GM18861 (cell line): ENCODE measurements around the gene ZNF544.

Source experiments
- ATAC-seq: cut with Tn5 transposase; IDR thresholded peaks from one replicate; pipeline ENCODE4 v1.9.1; 2021; ENCODE audit not compliant: unreplicated experiment

Gene ZNF544

DNA sequence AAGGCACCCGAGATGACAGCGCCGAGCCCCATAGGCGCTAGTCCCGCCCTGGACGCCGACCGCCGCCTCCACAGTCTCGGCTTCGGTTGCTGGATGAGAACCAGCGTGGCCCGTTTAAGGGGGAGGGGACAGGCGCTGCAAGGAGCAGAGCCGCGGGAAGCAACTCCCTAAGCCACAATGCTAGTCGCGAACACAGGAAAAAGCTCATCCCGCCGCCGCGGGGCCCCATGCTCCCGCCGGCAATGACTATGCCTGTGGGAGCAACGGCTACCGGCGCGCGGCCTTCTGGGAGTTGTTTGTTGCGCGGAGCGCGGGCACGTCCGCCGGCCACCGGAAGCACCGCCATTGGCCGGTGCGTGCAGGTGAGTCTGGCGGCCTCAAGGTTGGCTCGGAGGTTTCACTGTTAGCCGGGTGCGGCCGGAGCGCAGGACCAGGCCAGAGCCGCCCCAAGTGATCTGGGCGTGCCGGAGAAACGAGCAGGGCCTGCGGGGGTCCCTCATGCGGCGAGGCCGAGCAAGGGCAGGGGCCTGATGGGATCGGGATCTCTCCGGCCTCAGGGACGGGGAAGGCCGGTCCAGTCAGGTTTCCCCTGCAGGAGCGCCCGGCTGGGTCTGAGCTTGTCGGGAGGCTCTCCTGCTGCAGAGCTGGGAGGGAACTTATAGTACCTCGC lies at the start of gene ZNF544:
Gene ZNF544, plus strand, starts transcription at position 330 of the 670 bp plus-strand sequence. CDS start 15,110 bp downstream, outside the sequence.
- ATAC-seq = peak; percentile 79

DNA sequence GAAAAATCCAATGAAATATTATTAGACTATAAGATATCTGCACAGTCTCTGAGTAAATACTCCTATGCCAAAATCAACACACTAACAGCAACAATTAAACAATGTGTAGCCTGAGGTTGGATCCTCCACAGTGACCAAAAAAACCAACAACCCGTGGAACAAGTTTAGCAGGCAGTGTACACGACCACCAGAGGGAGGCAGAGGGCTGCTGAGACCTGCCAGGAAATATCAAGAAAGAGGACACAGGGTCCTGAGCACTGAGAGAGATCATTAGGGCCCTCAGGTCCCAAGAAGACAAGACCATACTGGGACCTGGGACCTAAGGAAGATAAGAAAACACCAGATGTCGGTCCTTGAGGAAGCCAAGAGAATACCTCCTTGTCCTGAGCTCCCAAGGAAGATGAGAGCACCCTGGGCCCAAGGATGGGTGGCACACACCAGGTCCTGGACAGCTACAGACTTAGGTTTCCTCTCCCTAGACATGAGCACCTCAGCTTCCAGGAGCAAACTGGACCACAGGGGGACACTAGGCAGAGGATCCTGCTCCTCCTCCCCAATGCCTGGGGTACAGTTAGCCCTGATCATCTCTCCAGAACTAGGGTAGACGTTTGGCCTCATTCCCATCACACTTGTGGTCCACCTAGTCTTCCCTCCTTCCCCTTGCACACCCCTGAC lies 46.7 kb upstream of the ZNF544 start:
- no peak for ATAC-seq

DNA sequence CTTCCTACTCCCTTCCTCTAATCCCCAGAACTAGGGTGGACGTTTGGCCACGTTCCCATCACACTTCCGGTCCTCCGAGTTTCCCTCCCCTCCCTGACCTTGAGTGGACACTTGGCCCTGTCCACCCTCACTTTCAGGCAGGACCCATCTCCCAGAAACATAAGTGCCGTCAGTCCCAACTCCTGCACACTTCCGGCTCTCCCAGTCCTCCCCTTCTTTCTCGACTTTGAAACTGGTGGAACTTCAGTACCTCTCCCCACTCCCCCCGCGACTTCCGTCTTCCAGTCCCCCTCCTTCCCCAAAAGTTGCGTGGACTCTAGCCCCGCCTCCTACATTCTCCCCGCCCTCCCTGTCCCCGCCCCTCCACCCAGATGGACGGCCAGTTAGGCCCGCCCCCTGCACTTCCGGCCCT lies 46.1 kb upstream of the ZNF544 start:
- no peak for ATAC-seq

DNA sequence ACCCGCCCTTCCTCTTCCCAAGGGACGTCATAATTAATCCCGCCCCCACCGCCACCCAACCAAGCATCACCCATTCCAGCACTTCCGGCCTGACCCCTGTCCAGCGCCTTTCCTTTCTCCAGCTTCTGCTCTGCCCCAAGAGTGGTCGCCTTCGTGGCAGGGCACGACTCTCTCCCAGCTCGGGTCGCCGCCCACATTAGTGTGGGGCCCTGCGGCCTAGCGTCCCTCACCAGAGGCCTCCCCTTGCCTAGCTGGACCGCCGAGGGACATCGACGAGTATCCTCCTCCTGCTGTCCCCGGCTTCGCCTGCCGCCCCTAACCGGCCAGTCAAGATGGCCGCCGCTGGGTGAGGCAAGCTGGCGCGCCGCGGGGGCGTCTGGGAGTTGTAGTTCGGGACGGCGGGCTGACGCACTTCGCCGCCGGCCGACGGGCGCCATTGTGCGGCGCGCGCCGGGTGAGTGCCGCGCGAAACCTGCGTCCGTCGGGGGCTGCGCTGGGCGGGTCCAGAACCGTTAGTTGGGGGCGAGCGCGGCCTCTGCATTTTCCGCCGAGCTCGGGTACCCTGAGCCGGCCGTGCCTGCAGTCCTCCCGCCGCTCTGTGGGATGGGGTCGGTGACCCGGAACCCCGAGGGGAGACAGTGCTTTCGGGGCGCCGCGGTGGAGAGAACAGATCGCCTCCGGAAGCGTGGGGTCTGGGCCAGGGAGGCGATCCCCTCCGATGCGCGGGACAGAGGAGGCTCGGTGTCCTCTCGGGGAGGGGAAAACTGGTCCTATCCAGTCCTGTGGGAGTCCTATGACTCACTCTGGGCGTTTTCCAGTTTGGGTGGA lies 45.5 kb upstream of the ZNF544 start, which contains the start of gene ZNF274:
Gene ZNF274, plus strand, starts transcription at position 73 of the 828 bp plus-strand sequence. CDS start 905 bp downstream, outside the sequence.
- ATAC-seq = peak; percentile 75

GRCh38 chr19:58183817-58184215 lies 44.9 kb upstream of the ZNF544 start:
- no peak for ATAC-seq

DNA sequence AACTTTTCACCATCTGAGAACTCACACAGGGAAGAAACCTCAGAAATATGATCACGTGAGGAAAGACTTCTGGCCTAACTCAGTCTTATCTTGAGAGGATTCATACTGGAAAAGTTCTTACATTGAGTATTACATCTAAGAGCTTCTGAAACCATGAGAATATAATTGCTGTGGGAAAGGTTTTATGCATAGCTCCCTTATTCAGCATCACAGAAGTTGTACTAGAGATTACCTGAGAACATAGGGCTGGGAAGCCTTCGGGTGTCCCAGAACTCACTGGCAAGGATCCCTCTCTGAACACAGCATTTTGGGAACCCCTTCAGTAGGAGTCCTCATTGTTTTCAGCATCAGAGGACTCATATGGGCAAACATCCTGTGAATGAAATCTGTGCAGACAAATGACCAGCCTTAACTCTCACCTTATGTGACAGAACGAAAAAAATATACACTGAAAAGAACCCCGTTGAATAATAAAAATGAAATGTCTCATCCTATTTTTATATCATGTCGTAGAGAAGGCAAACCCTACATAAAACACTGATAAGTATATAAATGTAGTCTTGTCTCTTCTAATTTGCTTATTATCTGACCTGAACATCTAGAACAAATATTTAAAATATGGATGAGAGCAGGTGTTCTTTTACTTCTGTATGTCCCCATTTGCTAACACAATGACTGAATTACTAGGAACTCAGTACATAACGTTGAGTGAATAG lies 31.7 kb upstream of the ZNF544 start:
- no peak for ATAC-seq

DNA sequence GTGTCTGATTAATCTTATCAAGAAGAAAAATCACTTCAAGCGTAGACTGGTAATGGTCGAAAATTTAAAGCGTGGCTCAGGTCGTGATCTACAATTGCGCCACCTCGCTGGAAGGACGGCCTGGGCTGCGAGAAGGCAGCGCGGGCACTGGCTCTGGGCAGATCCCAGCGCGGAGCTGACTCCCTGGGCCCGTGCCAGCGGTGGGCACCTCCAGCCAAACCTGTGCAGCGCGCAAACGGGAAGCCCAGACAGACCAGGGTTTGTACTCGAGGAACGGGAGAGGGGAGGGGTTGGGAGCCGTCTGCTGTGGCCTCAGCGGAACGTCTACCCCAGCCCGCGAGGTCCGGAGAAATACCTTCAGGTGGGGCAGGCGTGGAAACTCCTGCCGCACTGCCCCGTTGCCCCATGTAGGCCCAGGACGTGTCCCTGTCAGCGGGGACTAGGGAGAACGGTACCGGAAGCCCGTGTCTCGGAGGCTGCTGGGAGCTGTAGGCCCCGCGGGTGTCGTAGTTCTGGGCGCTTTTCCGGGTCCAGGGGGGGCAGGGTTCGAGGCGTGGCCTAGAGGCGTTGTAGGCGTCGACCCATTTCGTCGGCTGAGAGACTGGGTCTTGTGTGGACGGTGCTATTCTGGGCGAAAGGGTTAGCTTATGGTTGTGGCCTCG lies 24.8 kb upstream of the ZNF544 start:
- ATAC-seq = no peak

GRCh38 chr19:58204566-58204965 lies 24.1 kb upstream of the ZNF544 start:
- no peak for ATAC-seq

DNA sequence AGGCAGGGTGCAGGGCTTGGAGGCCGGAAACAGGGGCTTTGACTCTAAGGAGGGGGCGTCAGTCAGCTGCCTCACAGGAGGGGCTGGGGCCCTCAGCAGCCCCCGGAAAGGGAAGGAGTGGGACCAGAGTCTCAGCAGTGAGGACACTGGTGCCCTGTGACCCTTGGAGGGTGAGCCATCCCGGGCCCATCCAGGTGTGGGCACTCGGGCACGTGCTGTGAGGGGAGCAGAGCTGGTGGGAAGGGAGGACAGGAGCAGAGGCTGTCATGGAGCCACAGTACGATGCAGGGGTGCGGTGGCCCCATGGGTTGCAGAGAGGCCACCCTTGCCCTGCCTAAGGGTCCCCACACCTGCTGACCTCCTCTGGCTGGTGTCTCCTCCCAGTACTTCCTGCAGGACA lies 19.1 kb upstream of the ZNF544 start:
- no peak for ATAC-seq

- no peak for ATAC-seq
These were observed 16.2 kb upstream of the ZNF544 start for GRCh38 chr19:58212336-58213074.

- ATAC-seq = no peak
These were observed 15.7 kb upstream of the ZNF544 start for GRCh38 chr19:58213075-58213369.

DNA sequence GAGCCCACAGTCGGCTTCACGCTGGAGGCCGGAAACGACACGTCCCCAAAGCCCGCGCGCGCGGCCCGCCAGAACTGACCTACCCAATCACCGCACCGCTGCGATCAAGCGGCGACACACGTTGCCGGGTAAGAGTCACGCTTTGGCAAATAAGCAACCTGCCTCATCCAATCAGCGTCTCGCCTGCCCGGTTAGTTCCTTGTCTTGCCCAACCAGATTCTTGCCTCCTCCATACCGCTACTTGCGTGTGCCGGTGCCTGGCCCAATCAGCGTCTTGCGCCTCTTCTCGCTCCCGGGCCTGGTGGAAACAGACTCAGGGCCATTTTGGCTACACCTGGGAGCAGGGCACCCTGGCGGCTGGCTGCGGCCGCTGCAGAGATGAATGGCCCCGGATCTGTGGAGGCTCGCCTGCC lies 11.6 kb upstream of the ZNF544 start:
- no peak for ATAC-seq

GRCh38 chr19:58217607-58218391 lies 10.9 kb upstream of the ZNF544 start:
- ATAC-seq = no peak

DNA sequence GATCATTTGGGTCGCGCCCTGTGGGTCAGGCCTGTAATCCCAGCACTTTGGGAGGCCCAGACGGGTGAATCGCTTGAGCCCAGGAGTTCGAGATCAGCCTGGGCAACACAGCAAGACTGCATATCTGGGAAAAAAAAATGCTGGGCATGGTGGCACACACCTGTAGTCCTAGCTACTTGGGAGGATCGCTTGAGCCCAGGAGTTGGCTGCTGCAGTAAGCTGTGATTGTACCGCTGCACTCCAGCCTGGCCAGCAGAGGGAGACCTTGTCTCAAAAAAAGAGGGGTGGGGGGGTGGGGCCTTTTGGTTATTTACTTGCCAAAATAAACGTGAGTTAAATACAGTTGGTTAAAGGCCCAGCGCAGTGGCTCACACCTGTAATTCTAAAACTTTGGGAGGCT lies 9.8 kb upstream of the ZNF544 start:
- ATAC-seq = no peak

GRCh38 chr19:58227964-58228584 lies 640 bp upstream of the ZNF544 start:
- ATAC-seq = no peak

DNA sequence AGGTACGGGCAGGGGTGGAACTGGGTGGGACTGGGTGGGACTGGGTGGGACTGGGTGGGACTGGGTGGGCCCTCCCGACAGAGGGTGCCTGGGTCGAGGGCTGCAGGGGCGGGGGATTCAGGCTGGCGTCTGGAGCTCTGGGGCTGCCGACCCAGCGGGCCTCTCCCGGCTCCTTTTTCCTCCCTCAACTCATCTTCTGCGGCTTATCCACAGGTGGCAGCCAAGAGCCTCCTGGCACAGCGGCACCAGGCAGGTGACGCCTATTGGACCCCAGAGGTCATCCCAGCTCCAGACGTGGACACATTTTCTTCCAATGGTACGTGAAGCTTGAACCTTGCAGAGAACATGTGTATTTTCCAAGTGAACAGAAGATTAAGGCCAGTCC lies 533 bp downstream of the ZNF544 start:
- ATAC-seq = no peak

DNA sequence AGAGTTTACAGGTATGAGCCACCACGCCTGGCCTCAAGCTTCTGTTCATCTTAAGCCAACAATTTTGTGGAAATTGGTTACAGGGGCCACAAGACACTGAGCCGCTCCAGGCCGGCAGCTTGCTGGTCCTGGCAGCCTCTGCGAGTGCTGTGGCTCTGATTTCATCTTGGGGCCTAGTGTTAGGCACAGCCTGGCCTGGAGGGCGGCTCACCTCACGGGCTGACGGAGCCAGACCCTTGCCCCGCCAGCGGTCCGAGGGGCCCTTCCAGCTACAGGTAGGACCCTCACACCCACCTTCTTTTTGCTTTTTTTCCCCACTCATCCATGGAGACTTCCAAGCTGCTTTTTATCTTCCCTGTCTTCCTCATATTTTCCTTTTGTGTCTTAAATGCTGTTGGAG lies 8.6 kb downstream of the ZNF544 start:
- no peak for ATAC-seq

DNA sequence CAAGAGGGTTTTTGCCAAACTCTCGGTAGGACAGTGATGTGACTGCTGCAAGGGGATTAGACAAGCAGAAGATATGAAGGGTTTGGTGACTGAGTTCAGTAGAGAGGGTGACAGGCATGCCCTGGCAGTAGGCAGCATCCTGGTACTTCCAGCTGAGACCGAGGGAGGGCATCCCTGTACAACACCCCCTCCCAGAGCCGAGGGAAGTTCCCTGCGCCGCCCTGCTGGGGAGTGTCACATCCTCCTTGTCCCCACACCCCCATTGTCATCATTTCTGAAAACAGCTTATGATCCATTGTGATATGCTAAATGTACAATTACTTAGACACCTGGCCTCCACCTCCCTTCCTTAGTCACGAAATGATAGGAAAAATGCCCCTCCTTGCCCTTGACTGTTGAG lies 14.6 kb downstream of the ZNF544 start:
- ATAC-seq = no peak

DNA sequence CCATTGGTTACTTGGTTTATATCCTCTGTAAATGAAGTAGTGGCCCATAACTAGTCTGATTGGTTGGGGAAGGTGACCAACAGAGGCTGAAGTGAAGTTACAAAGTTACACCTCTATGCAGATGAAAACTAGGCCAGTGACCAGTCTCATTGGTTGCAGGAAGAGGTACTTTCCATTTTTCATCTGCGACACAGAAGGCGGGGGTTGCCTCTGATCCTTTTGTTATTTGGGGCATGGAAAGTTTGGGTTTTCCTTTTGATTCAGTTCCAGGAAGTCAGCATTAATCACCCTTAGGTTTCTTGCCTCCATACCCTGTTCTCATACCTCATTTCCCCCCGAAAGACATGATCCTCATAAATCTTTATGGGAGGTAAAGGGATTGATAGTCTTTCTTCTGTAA lies 20.2 kb downstream of the ZNF544 start:
- no peak for ATAC-seq
